Measurements from ENCODE around the gene TRIM47.

Gene TRIM47

GRCh38 chr17:75842963-75843576 lies 35.3 kb downstream of the TRIM47 start:
- Histone ChIP-seq H3K36me3 (ENCODE audit: control insufficient read depth, insufficient read depth, low read length) (peaks cover 22% of the 10 kb centered on the region), H3K27me3 (ENCODE audit: control insufficient read depth, insufficient read depth, low read length) (no peaks in the 10 kb centered on the region), H3K27ac (ENCODE audit: low read depth, low read length) (no peak overlapping the region), H3K9ac (ENCODE audit: low read depth, low read length) (no peak overlapping the region), H3K4me3 (ENCODE audit: low read depth, low read length) (no peak overlapping the region), H3K4me1 (ENCODE audit: control insufficient read depth, insufficient read depth, low read length) (peaks cover 7% of the 10 kb centered on the region; the same call in 1 of the 2 replicates), H3K9me3 (ENCODE audit: control insufficient read depth, insufficient read depth, low read length) (no peaks in the 10 kb centered on the region)

DNA sequence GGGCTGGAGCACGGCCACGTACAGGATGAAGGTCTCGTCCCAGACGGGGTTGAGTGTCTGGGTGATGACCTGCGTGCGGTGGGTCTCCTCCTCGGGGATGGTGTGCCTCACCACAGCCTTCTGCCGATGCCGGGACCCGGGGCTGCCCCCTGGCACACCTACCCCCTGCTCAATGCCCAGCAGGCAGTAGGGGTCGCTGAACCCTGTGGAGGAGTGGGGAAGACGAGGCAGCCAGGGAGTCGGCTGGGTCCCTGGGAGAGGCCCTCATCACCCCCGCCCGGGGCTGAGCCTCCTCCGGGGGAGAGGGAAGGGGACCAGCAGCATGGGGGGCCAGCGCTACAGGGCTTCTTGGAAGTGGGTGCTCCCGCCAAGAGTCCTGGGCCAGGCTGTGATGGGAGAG lies 36.0 kb downstream of the TRIM47 start:
- H3K4me3 ChIP-seq (ENCODE audit: low read depth, low read length): no peak overlapping the region
- H3K27ac ChIP-seq (ENCODE audit: low read depth, low read length): no peak overlapping the region
- H3K9me3 ChIP-seq (ENCODE audit: control insufficient read depth, insufficient read depth, low read length): no peaks in the 10 kb centered on the region
- H3K9ac ChIP-seq (ENCODE audit: low read depth, low read length): no peak overlapping the region
- peaks cover 7% of the 10 kb centered on the region; the same call in 1 of the 2 replicates for H3K4me1 ChIP-seq (ENCODE audit: control insufficient read depth, insufficient read depth, low read length)
- no peaks in the 10 kb centered on the region for H3K27me3 ChIP-seq (ENCODE audit: control insufficient read depth, insufficient read depth, low read length)
- H3K36me3 ChIP-seq (ENCODE audit: control insufficient read depth, insufficient read depth, low read length): peaks cover 15% of the 10 kb centered on the region

GRCh38 chr17:75840799-75841164 lies 37.6 kb downstream of the TRIM47 start:
- Histone ChIP-seq H3K9me3 (ENCODE audit: control insufficient read depth, insufficient read depth, low read length) (no peaks in the 10 kb centered on the region), H3K4me3 (ENCODE audit: low read depth, low read length) (no peak overlapping the region), H3K27me3 (ENCODE audit: control insufficient read depth, insufficient read depth, low read length) (no peaks in the 10 kb centered on the region), H3K4me1 (ENCODE audit: control insufficient read depth, insufficient read depth, low read length) (peaks cover 7% of the 10 kb centered on the region; the same call in 1 of the 2 replicates), H3K27ac (ENCODE audit: low read depth, low read length) (no peak overlapping the region), H3K9ac (ENCODE audit: low read depth, low read length) (no peak overlapping the region), H3K36me3 (ENCODE audit: control insufficient read depth, insufficient read depth, low read length) (no peaks in the 10 kb centered on the region)

GRCh38 chr17:75839942-75840798 lies 38.2 kb downstream of the TRIM47 start:
- no peaks in the 10 kb centered on the region for H3K36me3 ChIP-seq (ENCODE audit: control insufficient read depth, insufficient read depth, low read length)
- peaks cover 4% of the 10 kb centered on the region; the same call in 1 of the 2 replicates for H3K4me1 ChIP-seq (ENCODE audit: control insufficient read depth, insufficient read depth, low read length)
- no peaks in the 10 kb centered on the region for H3K27me3 ChIP-seq (ENCODE audit: control insufficient read depth, insufficient read depth, low read length)
- H3K9me3 ChIP-seq (ENCODE audit: control insufficient read depth, insufficient read depth, low read length): no peaks in the 10 kb centered on the region
- no peak overlapping the region for H3K9ac ChIP-seq (ENCODE audit: low read depth, low read length)
- H3K27ac ChIP-seq (ENCODE audit: low read depth, low read length): no peak overlapping the region
- no peak overlapping the region for H3K4me3 ChIP-seq (ENCODE audit: low read depth, low read length)

GRCh38 chr17:75838410-75838809 lies 40.0 kb downstream of the TRIM47 start:
- no peak overlapping the region for H3K9ac ChIP-seq (ENCODE audit: low read depth, low read length)
- H3K4me3 ChIP-seq (ENCODE audit: low read depth, low read length): no peak overlapping the region
- no peaks in the 10 kb centered on the region for H3K36me3 ChIP-seq (ENCODE audit: control insufficient read depth, insufficient read depth, low read length)
- peaks cover 2% of the 10 kb centered on the region for H3K4me1 ChIP-seq (ENCODE audit: control insufficient read depth, insufficient read depth, low read length)
- H3K27ac ChIP-seq (ENCODE audit: low read depth, low read length): no peak overlapping the region
- H3K9me3 ChIP-seq (ENCODE audit: control insufficient read depth, insufficient read depth, low read length): no peaks in the 10 kb centered on the region
- no peaks in the 10 kb centered on the region for H3K27me3 ChIP-seq (ENCODE audit: control insufficient read depth, insufficient read depth, low read length)

DNA sequence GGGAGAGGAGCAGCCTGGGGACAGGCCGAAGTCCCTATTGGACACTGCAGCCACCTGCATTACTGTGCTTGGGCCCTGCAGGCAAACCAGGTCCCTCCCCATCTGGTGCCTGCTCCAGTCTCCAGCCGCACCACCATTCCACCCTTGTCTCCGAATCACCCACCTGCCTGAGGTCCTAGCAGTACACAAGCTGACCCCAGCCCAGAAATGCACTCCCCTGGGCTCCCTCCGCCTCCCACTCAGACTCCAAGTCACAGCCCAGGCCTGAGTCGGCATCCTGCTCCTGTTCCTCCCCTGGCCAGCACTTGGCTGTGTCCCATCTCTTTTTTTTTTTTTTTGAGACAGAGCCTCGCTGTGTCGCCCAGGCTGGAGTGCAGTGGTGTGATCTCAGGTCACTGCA lies 40.5 kb downstream of the TRIM47 start:
- Histone ChIP-seq H3K36me3 (ENCODE audit: control insufficient read depth, insufficient read depth, low read length) (no peaks in the 10 kb centered on the region), H3K9ac (ENCODE audit: low read depth, low read length) (no peak overlapping the region), H3K27ac (ENCODE audit: low read depth, low read length) (no peak overlapping the region), H3K4me1 (ENCODE audit: control insufficient read depth, insufficient read depth, low read length) (peaks cover 7% of the 10 kb centered on the region), H3K4me3 (ENCODE audit: low read depth, low read length) (no peak overlapping the region), H3K9me3 (ENCODE audit: control insufficient read depth, insufficient read depth, low read length) (no peaks in the 10 kb centered on the region), H3K27me3 (ENCODE audit: control insufficient read depth, insufficient read depth, low read length) (no peaks in the 10 kb centered on the region)

GRCh38 chr17:75836605-75837004 lies 41.8 kb downstream of the TRIM47 start:
- H3K36me3 ChIP-seq (ENCODE audit: control insufficient read depth, insufficient read depth, low read length): no peaks in the 10 kb centered on the region
- no peak overlapping the region for H3K9ac ChIP-seq (ENCODE audit: low read depth, low read length)
- no peak overlapping the region for H3K27ac ChIP-seq (ENCODE audit: low read depth, low read length)
- peaks cover 14% of the 10 kb centered on the region for H3K4me1 ChIP-seq (ENCODE audit: control insufficient read depth, insufficient read depth, low read length)
- H3K27me3 ChIP-seq (ENCODE audit: control insufficient read depth, insufficient read depth, low read length): no peaks in the 10 kb centered on the region
- no peak overlapping the region for H3K4me3 ChIP-seq (ENCODE audit: low read depth, low read length)
- H3K9me3 ChIP-seq (ENCODE audit: control insufficient read depth, insufficient read depth, low read length): no peaks in the 10 kb centered on the region

GRCh38 chr17:75835654-75835987 lies 42.8 kb downstream of the TRIM47 start:
- Histone ChIP-seq H3K36me3 (ENCODE audit: control insufficient read depth, insufficient read depth, low read length) (no peaks in the 10 kb centered on the region), H3K9me3 (ENCODE audit: control insufficient read depth, insufficient read depth, low read length) (no peaks in the 10 kb centered on the region), H3K4me3 (ENCODE audit: low read depth, low read length) (no peak overlapping the region), H3K9ac (ENCODE audit: low read depth, low read length) (no peak overlapping the region), H3K4me1 (ENCODE audit: control insufficient read depth, insufficient read depth, low read length) (peaks cover 19% of the 10 kb centered on the region), H3K27ac (ENCODE audit: low read depth, low read length) (no peak overlapping the region), H3K27me3 (ENCODE audit: control insufficient read depth, insufficient read depth, low read length) (no peaks in the 10 kb centered on the region)

- no peaks in the 10 kb centered on the region for H3K36me3 ChIP-seq (ENCODE audit: control insufficient read depth, insufficient read depth, low read length)
- peaks cover 23% of the 10 kb centered on the region for H3K4me1 ChIP-seq (ENCODE audit: control insufficient read depth, insufficient read depth, low read length)
- H3K27me3 ChIP-seq (ENCODE audit: control insufficient read depth, insufficient read depth, low read length): no peaks in the 10 kb centered on the region
- no peak overlapping the region for H3K9ac ChIP-seq (ENCODE audit: low read depth, low read length)
- no peaks in the 10 kb centered on the region for H3K9me3 ChIP-seq (ENCODE audit: control insufficient read depth, insufficient read depth, low read length)
- H3K4me3 ChIP-seq (ENCODE audit: low read depth, low read length): no peak overlapping the region
- no peak overlapping the region for H3K27ac ChIP-seq (ENCODE audit: low read depth, low read length)
Observed at GRCh38 chr17:75834928-75835653, 43.3 kb downstream of the TRIM47 start.

- no peak overlapping the region for H3K27ac ChIP-seq (ENCODE audit: low read depth, low read length)
- H3K4me3 ChIP-seq (ENCODE audit: low read depth, low read length): no peak overlapping the region
- peaks cover 24% of the 10 kb centered on the region for H3K4me1 ChIP-seq (ENCODE audit: control insufficient read depth, insufficient read depth, low read length)
- H3K36me3 ChIP-seq (ENCODE audit: control insufficient read depth, insufficient read depth, low read length): no peaks in the 10 kb centered on the region
- H3K9ac ChIP-seq (ENCODE audit: low read depth, low read length): no peak overlapping the region
- no peaks in the 10 kb centered on the region for H3K27me3 ChIP-seq (ENCODE audit: control insufficient read depth, insufficient read depth, low read length)
- no peaks in the 10 kb centered on the region for H3K9me3 ChIP-seq (ENCODE audit: control insufficient read depth, insufficient read depth, low read length)
Observed at GRCh38 chr17:75834279-75834920, 44.0 kb downstream of the TRIM47 start.
